Fibroblast of lung (primary cell): ENCODE data around the gene HCN1. TPM values are rescaled to one million over a fixed set of nuclear protein-coding genes. Genes with fewer than 3 reads are reported as not detected.
"Not testable (repeated sequence)": the region's sequence is repeated elsewhere in the genome, so short reads cannot be mapped to it uniquely, and the experiment has no call there.

Experiments used
- DNase-seq, 2 donors: peaks; one replicate each; pipeline versions ENCODE4 v3.0.0 to v3.0.0-alpha.2; 2010; ENCODE audit warnings: low read depth in 2 of 2
- H2AFZ ChIP-seq: 2 replicates; pipeline ENCODE4 v1.5.1; 2012; ENCODE audit warnings: low read length, control low read depth, inconsistent platforms
- H3K27ac ChIP-seq: 2 replicates; pipeline ENCODE4 v1.5.1; 2011; ENCODE audit warnings: low read length, control low read depth; ENCODE audit not compliant: insufficient read depth
- H3K27me3 ChIP-seq: 2 replicates; pipeline ENCODE4 v1.5.1; 2011; ENCODE audit warnings: mild to moderate bottlenecking, low read length; ENCODE audit not compliant: control insufficient read depth, insufficient read depth
- H3K36me3 ChIP-seq: 2 replicates; pipeline ENCODE4 v1.5.1; 2011; ENCODE audit warnings: low read length; ENCODE audit not compliant: control insufficient read depth, insufficient read depth
- H3K4me1 ChIP-seq: 2 replicates; pipeline ENCODE4 v1.5.1; 2011; ENCODE audit warnings: low read length; ENCODE audit not compliant: control insufficient read depth, insufficient read depth; ENCODE audit errors: extremely low read depth
- H3K4me2 ChIP-seq: 2 replicates; pipeline ENCODE4 v1.5.1; 2011; ENCODE audit warnings: low read length, control low read depth; ENCODE audit not compliant: insufficient read depth; ENCODE audit errors: extremely low read depth
- H3K4me3 ChIP-seq, 4 experiments: fragments of 200-600 bp in 1 of 4; sonication (generic) in 1 of 4; replicated peaks in 1 of 4; 2 replicates each; pipeline ENCODE4 v1.5.1; 2011 to 2016; ENCODE audit warnings: low read length in 4 of 4, low read depth in 3 of 4, mild to moderate bottlenecking in 3 of 4, control low read depth in 2 of 4, inconsistent platforms in 1 of 4, mixed read lengths in 1 of 4; ENCODE audit not compliant: insufficient read depth in 1 of 4; ENCODE audit errors: control extremely low read depth in 1 of 4
- H3K79me2 ChIP-seq: 2 replicates; pipeline ENCODE4 v1.5.1; 2012; ENCODE audit warnings: mild to moderate bottlenecking, low read length, inconsistent platforms; ENCODE audit not compliant: control insufficient read depth, insufficient read depth
- H3K9ac ChIP-seq: 2 replicates; pipeline ENCODE4 v1.5.1; 2011; ENCODE audit warnings: mild to moderate bottlenecking, low read length, control low read depth; ENCODE audit not compliant: insufficient read depth
- H3K9me3 ChIP-seq: 2 replicates; pipeline ENCODE4 v1.5.1; 2012; ENCODE audit warnings: low read depth, low read length; ENCODE audit not compliant: control insufficient read depth, insufficient read depth
- H4K20me1 ChIP-seq: 2 replicates; pipeline ENCODE4 v1.5.1; 2011; ENCODE audit warnings: low read length; ENCODE audit not compliant: control insufficient read depth, insufficient read depth; ENCODE audit errors: extremely low read depth
- CTCF ChIP-seq, 2 donors: IDR thresholded peaks in 1 of 2; conservative IDR thresholded peaks in 1 of 2; 1 replicate in 1 of 2; 2 replicates in 1 of 2; pipeline ENCODE4 v1.5.1; 2011 to 2012; ENCODE audit warnings: low read length in 2 of 2, control low read depth in 1 of 2, inconsistent platforms in 1 of 2, low read depth in 1 of 2, mild to moderate bottlenecking in 1 of 2
- EZH2 ChIP-seq: IDR thresholded peaks from 2 replicates; pipeline ENCODE4 v1.5.1; 2012; ENCODE audit warnings: low read length, control low read depth, mild to moderate bottlenecking; ENCODE audit errors: missing control alignments
- polyA plus RNA-seq, 2 donors: library from polyadenylated mRNA; depleted of rRNA in 1 of 2; stranded (reverse) in 1 of 2; unstranded in 1 of 2; fragments of >200 nt; gene quantifications; 2 replicates each; pipeline ENCODE4 v1.2.1, GENCODE V29; 2011 to 2012; ENCODE audit warnings: missing spikeins in 1 of 2
- total RNA-seq: library from RNA; depleted of rRNA; stranded (reverse); fragments of >200 nt; gene quantifications from 2 replicates; pipeline ENCODE4 v1.2.1, GENCODE V29; 2014

HCN1 gene
- total and polyA plus RNA-seq, 2 donors (not counting 1 experiment from before 2014, with no cell fraction given), result not detected

- Histone ChIP-seq H3K9ac (no peak overlapping the region), H4K20me1 (peaks cover 2% of the 10 kb centered on the region), H3K4me1 (no peaks in the 10 kb centered on the region), H3K36me3 (no peaks in the 10 kb centered on the region), H3K27me3 (no peaks in the 10 kb centered on the region), H3K79me2 (no peaks in the 10 kb centered on the region), H2AFZ (no peak overlapping the region), H3K9me3 (no peaks in the 10 kb centered on the region), H3K27ac (no peak overlapping the region), H3K4me3 (no peak overlapping the region), H3K4me2 (no peak overlapping the region)
- TF ChIP-seq CTCF (conservative IDR thresholded peaks at IDR 0.05 in 1 of 2, IDR thresholded peaks at IDR 0.05 in 1 of 2; ENCODE audit: low read depth in 1 of 2, low read length in 2 of 2) (no peak), EZH2 (no peak)
- no peak for DNase-seq
Measured at GRCh38 chr5:45604092-45604491, 92.1 kb downstream of the HCN1 start.

- Histone ChIP-seq H4K20me1 (no peaks in the 10 kb centered on the region), H3K4me2 (no peak overlapping the region), H3K4me1 (no peaks in the 10 kb centered on the region), H3K4me3 (no peak overlapping the region), H3K27ac (no peak overlapping the region), H3K79me2 (no peaks in the 10 kb centered on the region), H3K27me3 (no peaks in the 10 kb centered on the region), H3K36me3 (no peaks in the 10 kb centered on the region), H2AFZ (no peak overlapping the region), H3K9me3 (no peaks in the 10 kb centered on the region), H3K9ac (no peak overlapping the region)
- TF ChIP-seq EZH2 (no peak), CTCF (conservative IDR thresholded peaks at IDR 0.05 in 1 of 2, IDR thresholded peaks at IDR 0.05 in 1 of 2; ENCODE audit: low read depth in 1 of 2, low read length in 2 of 2) (no peak)
- no peak for DNase-seq
Measured at GRCh38 chr5:45601424-45601823, 94.8 kb downstream of the HCN1 start.

GRCh38 chr5:45596320-45596719 is 99.9 kb downstream of the HCN1 start:
- H3K4me2 ChIP-seq, result no peak overlapping the region
- TF ChIP-seq EZH2, result no peak
- no peak for TF ChIP-seq CTCF (conservative IDR thresholded peaks at IDR 0.05 in 1 of 2, IDR thresholded peaks at IDR 0.05 in 1 of 2; ENCODE audit: low read depth in 1 of 2, low read length in 2 of 2)
- H3K4me1 ChIP-seq, result no peaks in the 10 kb centered on the region
- no peaks in the 10 kb centered on the region for H3K27me3 ChIP-seq
- H3K27ac ChIP-seq, result no peak overlapping the region
- no peak overlapping the region for H3K4me3 ChIP-seq
- no peak overlapping the region for H2AFZ ChIP-seq
- no peaks in the 10 kb centered on the region for H4K20me1 ChIP-seq
- DNase-seq, result no peak
- no peaks in the 10 kb centered on the region for H3K79me2 ChIP-seq
- no peaks in the 10 kb centered on the region for H3K9me3 ChIP-seq
- H3K9ac ChIP-seq, result no peak overlapping the region
- no peaks in the 10 kb centered on the region for H3K36me3 ChIP-seq

- H3K4me1 ChIP-seq, H3K79me2 ChIP-seq, H3K9me3 ChIP-seq, H3K4me2 ChIP-seq, H4K20me1 ChIP-seq, H3K27ac ChIP-seq, H2AFZ ChIP-seq, H3K27me3 ChIP-seq, DNase-seq, H3K36me3 ChIP-seq, H3K4me3 ChIP-seq, H3K9ac ChIP-seq: not testable (repeated sequence)
Measured at GRCh38 chr5:45586001-45586400, 110.2 kb downstream of the HCN1 start.
